ENCODE results near the gene CCDC18. TPM values are rescaled to one million over a fixed set of nuclear protein-coding genes. Genes with fewer than 3 reads are reported as not detected.
"Not testable (repeated sequence)": the region's sequence is repeated elsewhere in the genome, so short reads cannot be mapped to it uniquely, and the experiment has no call there.

Gene CCDC18
- total RNA-seq, 4 donors from 2014 or later, result under 0.01 to 16.3 (median 3.4) TPM

DNA sequence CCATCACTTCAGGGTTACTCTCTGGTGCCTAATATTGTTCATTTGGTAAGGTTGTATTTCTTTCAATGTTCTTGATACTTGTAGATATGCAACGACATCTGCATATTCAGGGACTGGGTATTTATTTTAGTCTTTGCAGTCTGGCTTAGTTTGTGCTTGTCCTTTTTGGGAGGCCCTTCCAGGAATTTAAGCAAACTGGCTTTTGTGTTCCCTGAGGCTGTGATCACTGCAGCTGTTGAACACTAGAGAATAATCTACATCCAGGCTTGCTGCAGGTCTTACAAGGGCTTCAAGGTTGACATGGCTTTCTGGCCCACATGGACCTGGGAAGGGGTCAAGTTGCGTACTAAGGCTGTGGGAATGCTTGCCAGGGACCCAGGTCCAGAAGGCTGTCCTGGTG, 72.1 kb downstream of the CCDC18 start:
- no peak overlapping the region for H3K4me3 ChIP-seq
- H3K27ac ChIP-seq, result no peak overlapping the region
- TF ChIP-seq CTCF (IDR thresholded peaks at IDR 0.05), result no peak
- no peak for TF ChIP-seq POLR2A (IDR thresholded peaks at IDR 0.05)
- H3K9me3 ChIP-seq, result no peaks in the 10 kb centered on the region
- H3K4me1 ChIP-seq, result no peaks in the 10 kb centered on the region
- intact Hi-C loops (cut with DNase I; ENCODE audit: low total_unique reads), result no loop called here
- H3K36me3 ChIP-seq, result no peaks in the 10 kb centered on the region
- no peaks in the 10 kb centered on the region for H3K27me3 ChIP-seq
- DNase-seq, result no peak

GRCh38 chr1:93253516-93253915, 73.0 kb downstream of the CCDC18 start:
- intact Hi-C loops (cut with DNase I; ENCODE audit: low total_unique reads), result no loop called here
- H3K27me3 ChIP-seq, result no peaks in the 10 kb centered on the region
- no peaks in the 10 kb centered on the region for H3K9me3 ChIP-seq
- no peak overlapping the region for H3K27ac ChIP-seq
- H3K36me3 ChIP-seq, result no peaks in the 10 kb centered on the region
- H3K4me3 ChIP-seq, result no peak overlapping the region
- TF ChIP-seq CTCF (IDR thresholded peaks at IDR 0.05) (no peak), POLR2A (IDR thresholded peaks at IDR 0.05) (no peak)
- DNase-seq, result no peak
- H3K4me1 ChIP-seq, result no peaks in the 10 kb centered on the region

GRCh38 chr1:93255222-93256079, 74.9 kb downstream of the CCDC18 start:
- H3K36me3 ChIP-seq, result no peaks in the 10 kb centered on the region
- no peak overlapping the region for H3K27ac ChIP-seq
- no peak for DNase-seq
- H3K4me3 ChIP-seq, result no peak overlapping the region
- no peaks in the 10 kb centered on the region for H3K4me1 ChIP-seq
- intact Hi-C loops (cut with DNase I; ENCODE audit: low total_unique reads), result no loop called here
- no peaks in the 10 kb centered on the region for H3K27me3 ChIP-seq
- H3K9me3 ChIP-seq, result no peaks in the 10 kb centered on the region
- TF ChIP-seq CTCF (IDR thresholded peaks at IDR 0.05), result no peak
- TF ChIP-seq POLR2A (IDR thresholded peaks at IDR 0.05), result no peak

GRCh38 chr1:93256433-93256832, 75.9 kb downstream of the CCDC18 start:
- H3K27ac ChIP-seq, result no peak overlapping the region
- no peaks in the 10 kb centered on the region for H3K36me3 ChIP-seq
- H3K27me3 ChIP-seq, result no peaks in the 10 kb centered on the region
- intact Hi-C loops (cut with DNase I; ENCODE audit: low total_unique reads), result no loop called here
- no peak for TF ChIP-seq POLR2A (IDR thresholded peaks at IDR 0.05)
- no peak for TF ChIP-seq CTCF (IDR thresholded peaks at IDR 0.05)
- H3K4me1 ChIP-seq, result no peaks in the 10 kb centered on the region
- no peaks in the 10 kb centered on the region for H3K9me3 ChIP-seq
- no peak for DNase-seq
- no peak overlapping the region for H3K4me3 ChIP-seq

- no peaks in the 10 kb centered on the region for H3K27me3 ChIP-seq
- no peak for DNase-seq
- H3K4me1 ChIP-seq, result no peaks in the 10 kb centered on the region
- H3K36me3 ChIP-seq, result no peaks in the 10 kb centered on the region
- TF ChIP-seq CTCF (IDR thresholded peaks at IDR 0.05), result no peak
- no peak for TF ChIP-seq POLR2A (IDR thresholded peaks at IDR 0.05)
- no peaks in the 10 kb centered on the region for H3K9me3 ChIP-seq
- intact Hi-C loops (cut with DNase I; ENCODE audit: low total_unique reads), result no loop called here
- no peak overlapping the region for H3K4me3 ChIP-seq
- H3K27ac ChIP-seq, result no peak overlapping the region
These were observed 77.4 kb downstream of the CCDC18 start for GRCh38 chr1:93257889-93258288.

- H3K9me3 ChIP-seq; H3K4me1 ChIP-seq; H3K4me3 ChIP-seq; intact Hi-C loops (cut with DNase I; ENCODE audit: low total_unique reads); DNase-seq; H3K27ac ChIP-seq; H3K36me3 ChIP-seq; H3K27me3 ChIP-seq: not testable (repeated sequence)
These were observed 80.2 kb downstream of the CCDC18 start for GRCh38 chr1:93260726-93261125.

Data from uterus (tissue), 4 donors.